Neuron (in vitro differentiated cells): ENCODE data around the gene TMEM132A.

ENCODE experiments used
- H2AFZ ChIP-seq: one replicate; pipeline ENCODE4 v1.6.1; 2013; ENCODE audit warnings: low read depth, mild to moderate bottlenecking, inconsistent platforms, low read length, moderate library complexity
- H3K27me3 ChIP-seq: one replicate; pipeline ENCODE4 v1.6.1; 2013; ENCODE audit warnings: low read length; ENCODE audit not compliant: insufficient read depth
- H3K36me3 ChIP-seq: one replicate; pipeline ENCODE4 v1.6.1; 2013; ENCODE audit warnings: low read length; ENCODE audit not compliant: insufficient read depth
- H3K4me1 ChIP-seq: one replicate; pipeline ENCODE4 v1.6.1; 2013; ENCODE audit warnings: low read length; ENCODE audit not compliant: insufficient read depth
- H3K4me3 ChIP-seq: 2 replicates; pipeline ENCODE4 v1.5.1; 2013; ENCODE audit warnings: mild to moderate bottlenecking, low read length, moderate library complexity
- H3K9me3 ChIP-seq: one replicate; pipeline ENCODE4 v1.6.1; 2013; ENCODE audit warnings: low read length

The TMEM132A gene

DNA sequence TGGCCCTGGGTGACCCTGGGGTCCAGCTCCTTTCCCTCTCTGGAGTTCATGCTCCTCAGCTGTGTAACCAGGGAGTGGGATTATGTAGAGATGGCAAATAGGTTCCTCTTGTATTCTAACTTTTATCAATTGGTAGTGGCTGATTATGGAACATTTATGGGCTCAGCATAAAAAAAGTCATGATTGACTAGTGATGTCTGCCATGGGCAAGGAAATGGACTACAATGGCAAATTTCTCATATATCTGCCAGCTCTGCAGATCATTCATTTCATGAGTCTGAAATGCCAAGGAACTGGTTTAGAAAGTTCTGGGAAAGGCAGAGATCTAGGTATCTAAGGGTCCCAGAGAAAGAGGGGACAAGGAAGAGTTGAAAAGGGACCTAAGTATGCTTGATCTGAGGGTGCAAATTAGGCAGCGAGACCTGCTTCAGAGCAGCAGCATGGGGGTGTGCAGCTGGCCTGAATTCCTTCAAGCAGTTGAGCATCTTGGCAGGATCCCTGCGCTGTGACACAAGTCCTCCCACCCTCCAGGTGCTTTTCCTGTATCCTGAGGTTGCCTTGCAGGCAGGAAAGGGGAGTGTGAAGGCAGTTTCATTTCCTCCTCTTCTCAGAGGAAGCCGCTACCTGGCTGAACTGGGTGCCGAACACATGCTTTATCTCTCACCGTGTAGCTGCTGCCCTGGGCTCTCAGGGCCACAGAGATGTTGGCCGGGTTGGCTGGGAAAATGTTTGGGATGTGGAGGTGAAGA is 17.3 kb downstream of the TMEM132A start:
- no peak overlapping the region for H2AFZ ChIP-seq
- H3K27me3 ChIP-seq: no peaks in the 10 kb centered on the region
- H3K4me3 ChIP-seq: no peak overlapping the region
- H3K9me3 ChIP-seq: no peaks in the 10 kb centered on the region
- peaks cover 7% of the 10 kb centered on the region for H3K36me3 ChIP-seq
- peaks cover 11% of the 10 kb centered on the region for H3K4me1 ChIP-seq

DNA sequence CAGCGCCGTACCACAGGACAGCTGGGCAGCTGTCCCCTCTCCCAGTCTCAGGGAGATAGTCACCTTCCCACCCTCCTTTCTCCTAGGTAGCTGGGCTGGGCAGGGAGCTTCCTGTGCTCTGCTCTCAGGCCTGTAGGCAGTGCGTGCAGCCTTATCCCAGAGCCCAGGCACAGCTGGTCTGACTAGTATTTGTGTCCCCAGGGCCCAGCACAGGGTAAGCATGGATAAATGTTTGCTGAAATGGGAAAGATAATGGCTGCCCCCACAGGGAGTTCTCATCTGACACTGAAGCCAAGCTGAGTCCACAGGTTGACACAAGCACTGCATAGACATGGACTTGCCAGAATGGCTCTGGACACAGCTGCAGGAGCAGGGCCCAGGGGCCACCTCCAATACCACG is 18.0 kb downstream of the TMEM132A start:
- H3K36me3 ChIP-seq: peaks cover 3% of the 10 kb centered on the region
- H3K4me1 ChIP-seq: peaks cover 14% of the 10 kb centered on the region
- H3K4me3 ChIP-seq: no peak overlapping the region
- H3K27me3 ChIP-seq: no peaks in the 10 kb centered on the region
- no peak overlapping the region for H2AFZ ChIP-seq
- H3K9me3 ChIP-seq: no peaks in the 10 kb centered on the region

DNA sequence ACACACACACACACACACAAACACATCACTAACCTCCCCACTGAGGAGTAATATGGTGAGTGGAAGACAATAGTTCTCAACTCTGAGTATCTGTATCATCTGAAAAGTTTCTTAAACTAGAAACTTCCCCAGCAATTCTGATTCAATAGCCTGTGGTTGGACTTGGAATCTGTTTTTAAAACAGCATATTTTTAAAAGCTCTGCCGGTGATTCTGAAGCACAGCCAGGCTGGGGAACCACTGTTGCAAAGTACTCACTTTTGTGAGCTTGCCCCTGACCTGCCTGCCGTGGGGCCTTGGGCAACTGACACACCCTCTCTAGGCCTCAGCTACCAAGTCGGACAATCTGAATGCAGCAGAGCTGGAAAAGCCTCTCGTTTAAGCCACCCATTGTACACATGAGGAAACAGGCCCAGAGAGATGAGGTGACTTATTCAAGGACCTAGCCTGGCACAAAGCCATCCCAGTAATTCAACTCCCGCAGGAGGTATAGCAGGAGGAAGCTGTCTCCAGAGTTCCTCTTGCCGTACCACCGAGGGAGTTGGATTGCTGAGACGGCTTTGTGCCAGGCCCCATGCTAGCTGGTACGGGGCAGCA is 18.8 kb downstream of the TMEM132A start:
- no peaks in the 10 kb centered on the region for H3K36me3 ChIP-seq
- no peaks in the 10 kb centered on the region for H3K9me3 ChIP-seq
- no peak overlapping the region for H2AFZ ChIP-seq
- H3K4me3 ChIP-seq: no peak overlapping the region
- H3K4me1 ChIP-seq: peaks cover 21% of the 10 kb centered on the region
- H3K27me3 ChIP-seq: no peaks in the 10 kb centered on the region

DNA sequence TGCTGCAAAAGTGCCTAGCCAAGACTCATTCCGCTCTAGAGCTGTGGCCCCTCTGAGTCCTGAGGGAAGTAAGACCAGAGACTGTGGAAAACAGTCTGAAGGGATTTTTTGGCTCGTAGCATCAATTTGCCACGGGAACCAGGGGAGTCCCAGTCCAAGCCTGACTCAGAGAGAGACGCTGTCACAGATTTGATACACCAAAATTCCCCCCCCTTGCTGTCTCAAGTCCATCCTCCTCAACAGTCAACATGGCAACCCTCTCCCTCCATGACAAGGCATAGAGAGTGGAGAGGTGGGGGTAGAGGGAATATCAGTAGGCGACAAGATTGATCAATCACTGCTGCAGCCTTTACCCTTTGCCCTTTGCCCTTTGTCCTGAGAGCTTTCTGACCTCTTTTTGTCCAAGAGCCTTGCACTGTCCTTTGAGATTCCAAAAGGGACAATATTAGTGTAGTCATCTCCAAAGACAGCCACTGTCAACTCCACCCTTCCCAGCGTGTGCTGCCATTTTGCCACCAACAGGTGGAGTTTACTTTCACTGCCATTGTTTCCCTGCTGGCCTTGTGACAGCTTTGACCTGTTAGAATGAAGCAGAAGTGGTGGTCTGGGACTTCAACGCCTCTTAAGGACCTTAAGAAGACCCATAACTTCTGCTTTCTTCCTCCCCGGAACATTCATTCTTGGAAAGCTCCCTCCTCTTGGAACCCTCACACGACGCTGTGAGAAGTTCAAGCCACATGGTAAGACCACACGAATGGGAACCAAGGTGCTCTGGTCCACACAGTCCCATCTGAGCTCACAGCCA is 20.4 kb downstream of the TMEM132A start:
- Histone ChIP-seq H2AFZ (no peak overlapping the region), H3K4me3 (no peak overlapping the region), H3K9me3 (no peaks in the 10 kb centered on the region), H3K36me3 (no peaks in the 10 kb centered on the region), H3K4me1 (peaks cover 19% of the 10 kb centered on the region), H3K27me3 (no peaks in the 10 kb centered on the region)

GRCh38 chr11:60945295-60945667 is 21.0 kb downstream of the TMEM132A start:
- peaks cover 19% of the 10 kb centered on the region for H3K4me1 ChIP-seq
- no peak overlapping the region for H3K4me3 ChIP-seq
- no peak overlapping the region for H2AFZ ChIP-seq
- no peaks in the 10 kb centered on the region for H3K36me3 ChIP-seq
- H3K27me3 ChIP-seq: no peaks in the 10 kb centered on the region
- no peaks in the 10 kb centered on the region for H3K9me3 ChIP-seq

DNA sequence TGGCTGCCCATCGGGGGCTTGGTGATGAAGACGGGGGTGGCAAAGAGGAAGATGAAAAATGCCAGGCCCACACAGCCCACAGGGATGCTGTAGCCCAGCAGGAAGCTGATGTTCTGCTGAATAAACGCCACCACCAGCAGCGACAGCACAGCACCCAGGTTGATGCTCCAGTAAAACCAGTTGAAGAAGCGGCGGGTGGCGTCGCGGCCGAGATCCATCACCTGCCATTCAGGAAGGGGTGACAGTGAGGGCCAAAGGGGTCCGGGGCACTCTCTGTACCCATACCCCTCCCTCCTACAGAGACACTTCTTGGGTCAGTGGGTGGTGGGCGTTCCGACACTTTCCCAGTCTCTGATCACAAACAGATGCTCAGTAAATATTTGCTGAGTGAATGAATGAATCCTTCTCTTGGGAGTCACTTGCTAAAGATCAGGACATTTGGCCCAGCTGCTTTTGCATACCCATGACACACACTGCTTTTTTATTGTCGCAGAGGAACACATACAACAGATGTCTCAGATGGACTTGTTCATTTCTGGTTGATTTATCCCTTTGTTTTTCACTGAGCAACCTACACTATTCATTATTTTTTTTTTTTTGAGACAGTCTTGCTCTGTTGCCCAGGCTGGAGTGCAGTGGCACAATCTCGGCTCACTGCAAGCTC is 22.5 kb downstream of the TMEM132A start:
- Histone ChIP-seq H3K4me1 (peaks cover 23% of the 10 kb centered on the region), H3K27me3 (no peaks in the 10 kb centered on the region), H2AFZ (no peak overlapping the region), H3K4me3 (no peak overlapping the region), H3K36me3 (no peaks in the 10 kb centered on the region), H3K9me3 (no peaks in the 10 kb centered on the region)

- no peak overlapping the region for H3K4me3 ChIP-seq
- H3K36me3 ChIP-seq: no peaks in the 10 kb centered on the region
- peaks cover 32% of the 10 kb centered on the region for H3K4me1 ChIP-seq
- no peaks in the 10 kb centered on the region for H3K27me3 ChIP-seq
- H3K9me3 ChIP-seq: no peaks in the 10 kb centered on the region
- no peak overlapping the region for H2AFZ ChIP-seq
Measured at GRCh38 chr11:60947700-60948099, 23.4 kb downstream of the TMEM132A start.

DNA sequence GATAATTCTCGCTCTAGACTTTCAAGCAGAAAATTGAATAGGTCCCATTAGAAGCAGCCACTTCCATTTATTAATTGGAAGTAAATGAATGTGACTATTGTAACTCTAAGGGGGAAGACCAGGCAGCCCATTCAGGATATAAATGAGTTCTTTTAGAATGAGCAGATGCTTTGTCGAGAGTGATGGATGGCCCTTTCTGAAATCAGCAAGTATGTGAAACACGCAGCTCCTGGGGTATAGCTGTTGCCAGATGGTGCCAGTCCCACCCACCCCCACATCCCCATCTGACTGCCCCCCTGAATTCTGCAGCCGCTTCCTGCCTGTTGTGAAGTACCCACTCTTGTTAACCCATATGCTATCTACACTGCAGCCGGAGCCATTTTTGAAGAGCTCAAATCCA is 24.0 kb downstream of the TMEM132A start:
- Histone ChIP-seq H3K36me3 (no peaks in the 10 kb centered on the region), H3K9me3 (no peaks in the 10 kb centered on the region), H3K27me3 (no peaks in the 10 kb centered on the region), H3K4me3 (no peak overlapping the region), H2AFZ (no peak overlapping the region), H3K4me1 (peaks cover 33% of the 10 kb centered on the region)

GRCh38 chr11:60950024-60950423 is 25.8 kb downstream of the TMEM132A start:
- Histone ChIP-seq H3K4me1 (peaks cover 33% of the 10 kb centered on the region), H2AFZ (no peak overlapping the region), H3K27me3 (no peaks in the 10 kb centered on the region), H3K4me3 (no peak overlapping the region), H3K36me3 (no peaks in the 10 kb centered on the region), H3K9me3 (no peaks in the 10 kb centered on the region)

- Histone ChIP-seq H3K4me1 (peaks cover 33% of the 10 kb centered on the region), H3K9me3 (no peaks in the 10 kb centered on the region), H3K27me3 (no peaks in the 10 kb centered on the region), H3K36me3 (no peaks in the 10 kb centered on the region), H3K4me3 (no peak overlapping the region), H2AFZ (no peak overlapping the region)
Measured at GRCh38 chr11:60950933-60951605, 26.8 kb downstream of the TMEM132A start.

GRCh38 chr11:60951606-60951903 is 27.3 kb downstream of the TMEM132A start:
- no peaks in the 10 kb centered on the region for H3K9me3 ChIP-seq
- H3K4me3 ChIP-seq: peak overlapping the region; percentile 26
- H2AFZ ChIP-seq: peak overlapping the region; percentile 68
- no peaks in the 10 kb centered on the region for H3K36me3 ChIP-seq
- H3K27me3 ChIP-seq: no peaks in the 10 kb centered on the region
- H3K4me1 ChIP-seq: peaks cover 30% of the 10 kb centered on the region

GRCh38 chr11:60951904-60952741 is 27.9 kb downstream of the TMEM132A start, which contains the start of gene SLC15A3:
TSS of gene SLC15A3 (minus strand) at chr11:60952176. CDS start at chr11:60951551, 625 bp downstream.
- no peaks in the 10 kb centered on the region for H3K36me3 ChIP-seq
- H3K27me3 ChIP-seq: no peaks in the 10 kb centered on the region
- peak within 1 kb of the TSS; percentile 68 for H2AFZ ChIP-seq
- H3K4me1 ChIP-seq: peaks cover 27% of the 10 kb centered on the region
- H3K4me3 ChIP-seq: peak within 1 kb of the TSS; percentile 26
- no peaks in the 10 kb centered on the region for H3K9me3 ChIP-seq
